GM12878 (cell line): ENCODE measurements around the gene NOL3. TPM values are rescaled to one million over a fixed set of nuclear protein-coding genes. Genes with fewer than 3 reads are reported as not detected.

Experiments used
- BCLAF1 ChIP-seq: fragments of 450-650 bp; IDR thresholded peaks from 2 replicates; pipeline ENCODE4 v1.6.1; 2017; ENCODE audit warnings: antibody characterized with exemption, mild to moderate bottlenecking, moderate library complexity
- KLF5 ChIP-seq: fragments of 450-650 bp; IDR thresholded peaks from 2 replicates; pipeline ENCODE4 v1.6.1; 2014; ENCODE audit warnings: mild to moderate bottlenecking; ENCODE audit not compliant: partially characterized antibody
- MLLT1 ChIP-seq: fragments of 450-650 bp; IDR thresholded peaks from 2 replicates; pipeline ENCODE4 v1.6.1; 2016; ENCODE audit warnings: mild to moderate bottlenecking
- NR2F1 ChIP-seq: fragments of 450-650 bp; conservative IDR thresholded peaks from 2 replicates; pipeline ENCODE4 v1.6.1; 2017; ENCODE audit warnings: mild to moderate bottlenecking
- POLR2A ChIP-seq: IDR thresholded peaks from 2 replicates; pipeline ENCODE4 v1.6.1; 2011; ENCODE audit warnings: low read depth, mild to moderate bottlenecking, low read length
- TCF3 ChIP-seq: IDR thresholded peaks from 2 replicates; pipeline ENCODE4 v1.6.1; 2012; ENCODE audit warnings: low read depth, mild to moderate bottlenecking, low read length, borderline replicate concordance; ENCODE audit not compliant: insufficient read depth
- ZBTB11 ChIP-seq: fragments of 450-650 bp; formaldehyde crosslinking; IDR thresholded peaks from 2 replicates; pipeline ENCODE4 v1.5.0; 2022; ENCODE audit warnings: mild to moderate bottlenecking, missing genetic modification characterization
- ZBTB40 ChIP-seq: fragments of 450-650 bp; IDR thresholded peaks from 2 replicates; pipeline ENCODE4 v1.6.1; 2016; ENCODE audit warnings: mild to moderate bottlenecking, moderate library complexity, borderline replicate concordance
- ZNF687 ChIP-seq: fragments of 450-650 bp; IDR thresholded peaks from 2 replicates; pipeline ENCODE4 v1.6.1; 2017; ENCODE audit warnings: mild to moderate bottlenecking, moderate library complexity
- polyA plus RNA-seq, 11 experiments: library from polyadenylated mRNA; depleted of rRNA in 4 of 11; unstranded in 6 of 11; stranded (reverse) in 5 of 11; fragments of >200 nt; fragmentation: Nextera tagmentation in 4 of 11; fragmentation: Illumina TruSeq in 1 of 11; extraction: Ambion mirVana in 4 of 11; extraction: Trizol in 1 of 11; gene quantifications; 1 replicate in 1 of 11; 2 replicates in 10 of 11; pipeline versions ENCODE4 v1.2.1 to v1.2.3, GENCODE V29; 2011 to 2016; ENCODE audit warnings: inconsistent platforms in 2 of 11, missing spikeins in 2 of 11, low read depth in 1 of 11
- total RNA-seq, 4 experiments: library from RNA; depleted of rRNA in 3 of 4; stranded (reverse); fragments of >200 nt in 3 of 4; fragmentation: Illumina TruSeq in 1 of 4; extraction: Trizol in 1 of 4; gene quantifications; 2 replicates each; pipeline versions ENCODE4 v1.2.1 to v1.2.3, GENCODE V29; 2013 to 2021

Gene NOL3
- total and polyA plus RNA-seq, 10 of the 15 experiments (the other 5 are each of a cell fraction or from before 2014, with no cell fraction given), result 0.31 to 18.4 (median 2.7) TPM

- TF ChIP-seq BCLAF1 (no peak), ZBTB11 (CRISPR knock-in tag) (no peak), TCF3 (0 out of 2 replicates have a peak, but pooled peaks have one; percentile 29), POLR2A (peak; percentile 84), ZNF687 (peak; percentile 70), KLF5 (peak; percentile 56), NR2F1 (peak; percentile 60; the same call in 1 of the 2 replicates), ZBTB40 (peak; percentile 87), MLLT1 (peak; percentile 73; the same call in 1 of the 2 replicates)
Observed at GRCh38 chr16:67191995-67192681, 21.8 kb downstream of the NOL3 start, which contains the start of gene E2F4 (continued).
